ENCODE measurements around the gene TANK. TPM values are rescaled to one million over a fixed set of nuclear protein-coding genes. Genes with fewer than 3 reads are reported as not detected.
"Not testable (repeated sequence)": the region's sequence is repeated elsewhere in the genome, so short reads cannot be mapped to it uniquely, and the experiment has no call there.

Gene TANK
- total RNA-seq, 1 donor from 2014 or later: 150 TPM

GRCh38 chr2:161172901-161173540, 12.8 kb downstream of the TANK start:
- intact Hi-C loops (cut with micrococcal nuclease): loop anchor here (5.0 kb wide), 1 partner anchor 36 kb away; no protein-coding TSS in a partner anchor
- H3K9me3 Mint-ChIP-seq: peaks cover 2% of the 10 kb centered on the region
- no peak for ATAC-seq (ENCODE audit: low read depth)

GRCh38 chr2:161173541-161174194, 13.4 kb downstream of the TANK start:
- peaks cover 2% of the 10 kb centered on the region for H3K9me3 Mint-ChIP-seq
- intact Hi-C loops (cut with micrococcal nuclease): loop anchor here (5.0 kb wide), 1 partner anchor 36 kb away; no protein-coding TSS in a partner anchor
- H3K4me1 Mint-ChIP-seq: peaks cover 93% of the 10 kb centered on the region
- peak overlapping the region; percentile 21 for H3K4me3 Mint-ChIP-seq
- H3K27me3 Mint-ChIP-seq: no peaks in the 10 kb centered on the region
- TF ChIP-seq CTCF (IDR thresholded peaks at IDR 0.05): no peak
- ATAC-seq (ENCODE audit: low read depth): no peak
- DNase-seq: no peak
- H3K27ac Mint-ChIP-seq: no peak overlapping the region
- CTCF ChIA-PET: no interaction called here
- H3K36me3 Mint-ChIP-seq (ENCODE audit: low read depth): peaks cover 53% of the 10 kb centered on the region
- POLR2A ChIA-PET: no interaction called here

More at GRCh38 chr2:161172901-161173540, 12.8 kb downstream of the TANK start:
- Mint-ChIP-seq H3K27me3 (no peaks in the 10 kb centered on the region), H3K4me1 (peaks cover 92% of the 10 kb centered on the region), H3K27ac (peak overlapping the region; percentile 63), H3K4me3 (peak overlapping the region; percentile 21), H3K36me3 (ENCODE audit: low read depth) (peaks cover 47% of the 10 kb centered on the region)
- CTCF ChIA-PET: no interaction called here
- no peak for DNase-seq
- POLR2A ChIA-PET: no interaction called here
- TF ChIP-seq CTCF (IDR thresholded peaks at IDR 0.05): no peak

GRCh38 chr2:161177969-161178368, 17.7 kb downstream of the TANK start:
- peak overlapping the region; percentile 59 for H3K27ac Mint-ChIP-seq

GRCh38 chr2:161178756-161179155, 18.5 kb downstream of the TANK start:
- H3K27ac Mint-ChIP-seq: no peak overlapping the region
- peaks cover 50% of the 10 kb centered on the region for H3K4me1 Mint-ChIP-seq
- intact Hi-C loops (cut with micrococcal nuclease): loop anchor here (5.0 kb wide), 1 partner anchor 34 kb away; no protein-coding TSS in a partner anchor
- ATAC-seq (ENCODE audit: low read depth) (no peak), DNase-seq (no peak)
- H3K9me3 Mint-ChIP-seq: peaks cover 2% of the 10 kb centered on the region
- ChIA-PET POLR2A (no interaction called here), CTCF (no interaction called here)
- H3K27me3 Mint-ChIP-seq: no peaks in the 10 kb centered on the region
- TF ChIP-seq CTCF (IDR thresholded peaks at IDR 0.05): no peak
- no peak overlapping the region for H3K4me3 Mint-ChIP-seq
- peaks cover 73% of the 10 kb centered on the region for H3K36me3 Mint-ChIP-seq (ENCODE audit: low read depth)

More at GRCh38 chr2:161177969-161178368, 17.7 kb downstream of the TANK start:
- Mint-ChIP-seq H3K4me3 (no peak overlapping the region), H3K9me3 (peaks cover 2% of the 10 kb centered on the region), H3K36me3 (ENCODE audit: low read depth) (peaks cover 79% of the 10 kb centered on the region), H3K27me3 (no peaks in the 10 kb centered on the region), H3K4me1 (peaks cover 56% of the 10 kb centered on the region)
- TF ChIP-seq CTCF (IDR thresholded peaks at IDR 0.05): no peak
- intact Hi-C loops (cut with micrococcal nuclease): loop anchor here (2.0 to 5.0 kb wide), 2 partner anchors 17 to 34 kb away; partner anchors contain the start of gene TANK
- ATAC-seq (ENCODE audit: low read depth) (peak; percentile 49), DNase-seq (no peak)
- CTCF ChIA-PET: no interaction called here
- POLR2A ChIA-PET: interaction anchor here (0.6 kb wide), 1 partner anchor 40 kb away, joined by 3 read pairs; no protein-coding TSS in a partner anchor

- POLR2A ChIA-PET: no interaction called here
- H3K27ac Mint-ChIP-seq: no peak overlapping the region
- intact Hi-C loops (cut with micrococcal nuclease): no loop called here
- no peak overlapping the region for H3K4me3 Mint-ChIP-seq
- H3K4me1 Mint-ChIP-seq: peaks cover 59% of the 10 kb centered on the region
- no peaks in the 10 kb centered on the region for H3K9me3 Mint-ChIP-seq
- peaks cover 85% of the 10 kb centered on the region for H3K36me3 Mint-ChIP-seq (ENCODE audit: low read depth)
- CTCF ChIA-PET: no interaction called here
- ATAC-seq (ENCODE audit: low read depth) (no peak), DNase-seq (no peak)
- no peaks in the 10 kb centered on the region for H3K27me3 Mint-ChIP-seq
- TF ChIP-seq CTCF (IDR thresholded peaks at IDR 0.05): no peak
These were observed 29.8 kb downstream of the TANK start for GRCh38 chr2:161190050-161190449.

- CTCF ChIA-PET; H3K9me3 Mint-ChIP-seq; POLR2A ChIA-PET; H3K27me3 Mint-ChIP-seq; H3K4me3 Mint-ChIP-seq; DNase-seq; H3K27ac Mint-ChIP-seq; ATAC-seq (ENCODE audit: low read depth): not testable (repeated sequence)
- intact Hi-C loops (cut with micrococcal nuclease): loop anchor here (2.0 kb wide), 1 partner anchor 13 kb away; no protein-coding TSS in a partner anchor
- peaks cover 78% of the 10 kb centered on the region for H3K36me3 Mint-ChIP-seq (ENCODE audit: low read depth)
- H3K4me1 Mint-ChIP-seq: peaks cover 75% of the 10 kb centered on the region
These were observed 35.4 kb downstream of the TANK start for GRCh38 chr2:161195602-161196001.

Data from activated B cell treated with CpG ODN at 0.5 μM for 24 hours (primary cell).